Measurements from ENCODE around the gene CFAP58.

CFAP58 gene

DNA sequence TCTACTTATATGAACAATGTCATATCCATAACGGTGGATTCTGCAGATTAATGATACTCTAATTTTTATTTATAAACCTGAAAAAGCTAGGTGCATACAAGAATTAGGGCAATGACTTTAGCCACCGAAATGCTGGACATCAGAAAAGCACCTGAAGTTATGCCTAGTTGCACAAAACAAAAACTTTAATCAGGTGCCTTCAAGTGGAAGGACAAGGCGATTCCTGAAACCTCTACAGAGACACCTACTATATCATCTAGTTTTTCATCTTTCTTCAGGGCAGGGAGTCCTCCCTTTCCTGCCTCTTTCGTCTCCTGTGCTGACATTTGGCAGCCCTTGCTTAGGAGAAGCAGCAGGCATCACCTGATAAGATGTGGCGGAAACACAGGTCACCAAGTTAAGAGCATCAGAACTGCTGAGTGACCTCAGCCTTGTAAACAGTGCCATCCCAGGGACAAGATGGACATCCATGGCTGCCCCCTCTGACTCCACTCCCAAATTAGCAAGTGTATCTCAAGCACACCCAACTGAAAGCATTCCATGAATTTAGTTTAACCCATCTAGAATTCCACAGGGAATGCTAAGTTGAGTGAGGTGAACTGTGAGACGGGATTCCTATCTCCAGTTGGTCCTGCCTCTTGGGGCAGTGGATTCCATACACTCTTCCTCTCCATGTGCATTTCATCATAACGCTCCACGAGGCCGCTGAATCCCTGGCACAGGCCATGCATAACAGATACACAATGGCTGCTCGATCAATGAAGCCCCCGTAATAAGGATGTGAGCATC lies 21.2 kb upstream of the CFAP58 start:
- TF ChIP-seq CTCF (IDR thresholded peaks at IDR 0.05) (no peak), ZFX (IDR thresholded peaks at IDR 0.05; ENCODE audit: borderline replicate concordance) (no peak)
- H3K27ac ChIP-seq = no peak overlapping the region

DNA sequence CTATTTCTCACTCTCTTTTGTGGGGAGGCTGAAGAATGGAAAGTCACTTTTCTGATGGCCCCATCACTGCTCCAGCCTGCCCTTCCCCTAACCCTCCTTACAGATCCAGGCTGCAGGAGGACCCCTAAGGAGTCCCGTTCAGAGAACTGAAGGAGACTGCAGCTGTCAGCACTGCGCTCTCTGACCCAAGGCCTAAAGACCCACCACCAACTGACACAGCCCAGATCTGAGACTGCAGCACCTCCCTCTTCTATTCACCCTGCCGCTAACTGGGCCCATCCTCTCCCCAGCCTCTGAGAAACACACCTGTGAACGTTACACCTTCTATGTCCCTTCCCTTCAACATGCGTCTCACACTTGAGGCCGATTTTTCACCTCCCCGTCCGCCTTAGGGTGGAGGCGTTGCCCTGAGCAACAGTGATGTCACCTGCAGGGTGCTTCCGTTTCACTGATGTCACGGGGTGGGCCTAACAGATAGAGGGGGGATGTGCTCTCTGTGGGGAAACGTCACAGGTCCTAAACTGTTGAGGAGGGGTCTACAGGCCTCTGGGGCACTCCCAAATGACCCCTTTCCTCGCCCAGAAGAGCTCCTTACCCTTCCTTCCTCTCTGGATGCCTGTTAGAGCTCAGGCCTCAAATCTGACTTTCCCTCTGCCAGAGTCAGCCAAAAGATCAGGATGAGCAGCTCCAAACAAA lies 20.5 kb upstream of the CFAP58 start:
- H3K27ac ChIP-seq = no peak overlapping the region
- TF ChIP-seq CTCF (IDR thresholded peaks at IDR 0.05) (no peak), ZFX (IDR thresholded peaks at IDR 0.05; ENCODE audit: borderline replicate concordance) (no peak)

DNA sequence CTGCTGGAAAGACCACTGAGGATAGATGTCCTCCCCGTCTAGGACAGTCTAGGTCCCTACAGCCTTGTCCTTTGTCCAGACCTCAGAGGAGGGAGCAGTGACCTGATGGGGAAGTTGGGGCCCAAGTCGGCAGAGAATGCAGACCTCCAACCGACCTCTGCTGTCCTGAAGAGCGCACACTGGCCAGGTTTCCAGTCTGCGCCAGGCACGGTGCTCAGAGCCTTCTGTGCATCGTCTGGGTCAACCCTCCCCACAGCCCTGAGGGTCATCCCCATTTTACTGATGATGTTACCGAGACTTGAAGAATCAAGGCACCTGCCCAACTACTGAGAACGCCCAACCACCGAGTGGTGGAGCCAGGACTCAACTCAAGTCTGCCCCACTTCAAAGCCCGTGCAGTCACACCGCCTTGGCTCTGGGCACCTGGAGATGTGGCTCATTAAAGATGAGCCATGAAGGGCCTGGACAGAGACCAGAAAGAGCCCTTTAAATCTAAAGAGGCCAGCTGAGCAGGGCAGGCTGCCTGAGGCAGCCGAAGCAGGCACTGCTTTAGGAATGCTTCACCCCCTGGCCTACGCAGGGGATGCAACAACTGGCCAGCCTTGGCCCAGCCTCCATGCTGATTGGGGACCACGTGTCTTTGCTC lies 19.8 kb upstream of the CFAP58 start:
- TF ChIP-seq CTCF (IDR thresholded peaks at IDR 0.05) = no peak
- H3K27ac ChIP-seq = no peak overlapping the region

DNA sequence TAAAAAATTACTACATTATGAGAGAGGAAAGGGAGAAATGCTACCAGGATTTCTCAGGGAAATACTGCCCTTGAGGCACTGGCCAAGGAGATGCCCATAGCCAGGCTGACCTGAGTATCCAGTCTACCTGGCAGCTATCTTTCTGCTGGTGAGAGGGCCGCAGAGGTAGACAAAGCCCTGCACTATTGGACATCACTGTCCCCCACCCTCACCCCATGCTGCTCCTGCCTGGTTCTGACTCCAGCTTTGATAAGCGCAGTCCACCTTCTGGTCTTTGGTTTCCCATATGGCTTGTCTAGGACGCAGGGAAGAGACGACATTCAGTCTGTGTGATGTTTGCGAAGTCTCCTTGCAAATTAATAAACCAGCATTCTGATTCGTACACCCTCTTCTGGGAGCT lies 19.1 kb upstream of the CFAP58 start:
- H3K27ac ChIP-seq = no peak overlapping the region
- TF ChIP-seq ZFX (IDR thresholded peaks at IDR 0.05; ENCODE audit: borderline replicate concordance) = no peak
- TF ChIP-seq CTCF (IDR thresholded peaks at IDR 0.05) = no peak

DNA sequence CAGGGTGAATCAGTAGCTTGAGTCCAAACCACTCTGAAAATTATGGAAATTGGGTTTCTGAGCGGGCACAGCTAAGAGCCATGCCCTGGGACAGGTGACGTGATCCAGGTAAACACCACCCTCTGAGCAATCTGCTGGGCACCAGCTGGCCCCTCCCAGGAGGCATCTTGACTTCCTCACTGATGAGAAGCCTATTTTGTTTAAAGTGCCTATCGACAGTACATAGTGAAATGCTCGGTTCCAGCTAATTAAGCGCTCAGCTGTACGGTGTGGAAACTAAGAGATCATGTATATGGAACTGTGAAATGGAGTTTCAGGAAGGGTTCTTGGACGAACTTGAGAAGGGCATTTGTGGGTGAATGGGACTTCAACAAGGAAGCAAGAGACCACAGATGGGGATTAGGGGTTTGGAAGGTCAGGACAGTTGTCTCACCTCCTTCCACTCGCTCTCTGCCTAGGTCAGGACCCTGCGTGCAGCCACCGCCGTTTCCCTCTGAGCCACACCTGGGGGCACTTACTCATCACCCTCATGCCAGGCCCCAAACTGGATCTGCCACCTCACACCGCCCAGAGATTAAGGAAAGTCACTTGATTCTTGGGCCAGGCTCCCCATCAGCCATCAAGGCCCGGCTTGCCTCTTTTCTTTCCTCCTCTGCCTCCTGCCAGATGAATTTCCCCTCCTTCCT lies 18.5 kb upstream of the CFAP58 start:
- TF ChIP-seq CTCF (IDR thresholded peaks at IDR 0.05) (no peak), ZFX (IDR thresholded peaks at IDR 0.05; ENCODE audit: borderline replicate concordance) (no peak)
- no peak overlapping the region for H3K27ac ChIP-seq

DNA sequence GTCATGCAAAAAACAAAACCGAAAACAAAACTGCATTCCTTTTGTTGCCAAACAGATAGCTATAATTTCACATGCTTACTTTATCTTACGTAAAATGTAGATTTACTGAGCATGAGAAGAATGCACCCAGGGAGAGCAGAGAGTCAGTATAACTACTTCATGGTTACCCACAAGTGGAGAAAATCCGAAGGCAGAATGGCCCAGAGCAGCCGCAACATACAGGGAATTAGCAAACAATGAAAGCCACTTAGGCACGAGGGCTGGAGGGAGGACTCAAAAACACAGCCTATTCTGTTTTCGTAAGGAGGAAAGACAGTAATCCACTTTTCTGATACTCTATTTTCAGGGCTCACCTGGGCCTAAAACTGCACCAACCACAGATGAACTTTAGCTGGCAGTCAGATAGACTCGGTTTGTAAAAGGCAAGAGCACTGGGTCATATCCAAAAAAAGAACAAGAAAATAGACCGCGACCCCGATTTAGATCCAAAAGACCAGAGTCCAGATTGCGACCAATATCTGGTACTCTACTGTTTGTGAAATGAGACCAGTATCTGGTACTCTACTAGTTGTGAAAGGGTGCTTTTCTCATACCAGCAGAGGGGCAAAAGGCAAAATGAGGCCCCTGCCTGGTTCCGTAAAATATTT lies 16.7 kb upstream of the CFAP58 start:
- no peak overlapping the region for H3K27ac ChIP-seq
- TF ChIP-seq CTCF (IDR thresholded peaks at IDR 0.05) (no peak), ZFX (IDR thresholded peaks at IDR 0.05; ENCODE audit: borderline replicate concordance) (no peak)
